Thymus (tissue), 11 donors: Measurements from ENCODE around the gene RNF5. TPM values are rescaled to one million over a fixed set of nuclear protein-coding genes. Genes with fewer than 3 reads are reported as not detected.

Experiments used
- DNase-seq, 9 donors: peaks; one replicate each; pipeline ENCODE4 v3.0.0-alpha.2; 2013; ENCODE audit warnings: low spot score in 9 of 9, low read depth in 6 of 9, missing footprints in 1 of 9
- H3K27ac ChIP-seq, 2 donors: one replicate each; pipeline ENCODE4 v1.5.1; 2013; ENCODE audit warnings: control low read depth in 1 of 2, low read depth in 1 of 2, low read length in 1 of 2, mild to moderate bottlenecking in 1 of 2, moderate library complexity in 1 of 2
- H3K27me3 ChIP-seq, 2 donors: one replicate each; pipeline ENCODE4 v1.5.1; 2013; ENCODE audit warnings: low read length in 1 of 2; ENCODE audit not compliant: control insufficient read depth in 2 of 2, insufficient read depth in 1 of 2
- H3K36me3 ChIP-seq, 2 donors: one replicate each; pipeline ENCODE4 v1.5.1; 2013; ENCODE audit warnings: low read length in 1 of 2, mild to moderate bottlenecking in 1 of 2, moderate library complexity in 1 of 2; ENCODE audit not compliant: control insufficient read depth in 2 of 2, insufficient read depth in 2 of 2
- H3K4me1 ChIP-seq, 2 donors: one replicate each; pipeline ENCODE4 v1.5.1; 2013; ENCODE audit warnings: low read length in 2 of 2; ENCODE audit not compliant: control insufficient read depth in 2 of 2, insufficient read depth in 2 of 2
- H3K4me3 ChIP-seq, 2 donors: one replicate each; pipeline ENCODE4 v1.5.1; 2013; ENCODE audit warnings: low read length in 2 of 2, control low read depth in 1 of 2, mild to moderate bottlenecking in 1 of 2
- H3K9me3 ChIP-seq, 2 donors: one replicate each; pipeline ENCODE4 v1.5.1; 2013; ENCODE audit warnings: low read length in 1 of 2, mild to moderate bottlenecking in 1 of 2; ENCODE audit not compliant: control insufficient read depth in 2 of 2, insufficient read depth in 1 of 2
- WGBS: extraction: QIAGEN DNeasy Blood & Tissue Kit; methylation state at CpG from one replicate; pipeline ENCODE4 v1.1.7; 2013; 5-methylcytosine and 5-hydroxymethylcytosine counted together
- polyA plus RNA-seq: library from polyadenylated mRNA; stranded (reverse); fragments of 200-250 nt; gene quantifications from one replicate; pipeline ENCODE4 v1.2.3, GENCODE V29; 2013
- total RNA-seq: library from RNA; stranded (reverse); fragments of 120-200 nt; gene quantifications from one replicate; pipeline ENCODE4 v1.2.4, GENCODE V29; 2013
- donor health status: healthy.

Gene RNF5
- total and polyA plus RNA-seq, 2 donors: 62.8 to 77.3 TPM

- H3K4me1 ChIP-seq: peaks cover 5 to 15% of the 10 kb centered on the region in 2 donors
- H3K4me3 ChIP-seq: no peak overlapping the region
- H3K27me3 ChIP-seq: no peaks in the 10 kb centered on the region
- no peaks in the 10 kb centered on the region for H3K36me3 ChIP-seq
- 94% methylated on average over 4 of the region's 4 CpGs for WGBS
- no peaks in the 10 kb centered on the region for H3K9me3 ChIP-seq
- no peak for DNase-seq
- no peak overlapping the region for H3K27ac ChIP-seq
These were observed 41.8 kb downstream of the RNF5 start for GRCh38 chr6:32220021-32220420.

- no peak overlapping the region for H3K4me3 ChIP-seq
- DNase-seq: no peak
- no peaks in the 10 kb centered on the region for H3K27me3 ChIP-seq
- H3K27ac ChIP-seq: no peak overlapping the region
- H3K4me1 ChIP-seq: peaks cover 5 to 14% of the 10 kb centered on the region in 2 donors
- no peaks in the 10 kb centered on the region for H3K36me3 ChIP-seq
- H3K9me3 ChIP-seq: no peaks in the 10 kb centered on the region
- 82% methylated on average over 8 of the region's 8 CpGs for WGBS
These were observed 44.4 kb downstream of the RNF5 start for GRCh38 chr6:32222333-32223230.

- H3K36me3 ChIP-seq: no peaks in the 10 kb centered on the region
- peaks cover 5 to 14% of the 10 kb centered on the region in 2 donors for H3K4me1 ChIP-seq
- no peaks in the 10 kb centered on the region for H3K27me3 ChIP-seq
- no peak for DNase-seq
- H3K27ac ChIP-seq: no peak within 1 kb of the TSS
- 80% methylated on average over 20 of the region's 20 CpGs for WGBS
- no peak within 1 kb of the TSS for H3K4me3 ChIP-seq
- no peaks in the 10 kb centered on the region for H3K9me3 ChIP-seq
These were observed 45.3 kb downstream of the RNF5 start, which contains the start of gene NOTCH4 for GRCh38 chr6:32223258-32224235. TSS of gene NOTCH4 (minus strand) at chr6:32224067. CDS start at chr6:32223928, 139 bp downstream.

GRCh38 chr6:32224696-32225095 is 46.5 kb downstream of the RNF5 start:
- no peak overlapping the region for H3K27ac ChIP-seq
- DNase-seq: no peak
- no peaks in the 10 kb centered on the region for H3K9me3 ChIP-seq
- no peak overlapping the region for H3K4me3 ChIP-seq
- H3K36me3 ChIP-seq: no peaks in the 10 kb centered on the region
- peaks cover 5 to 14% of the 10 kb centered on the region in 2 donors for H3K4me1 ChIP-seq
- no peaks in the 10 kb centered on the region for H3K27me3 ChIP-seq
- WGBS: 82% methylated on average over 2 of the region's 2 CpGs

- H3K4me1 ChIP-seq: peaks cover 5 to 14% of the 10 kb centered on the region in 2 donors
- no peaks in the 10 kb centered on the region for H3K27me3 ChIP-seq
- WGBS: 98% methylated on average over 7 of the region's 7 CpGs
These were observed 48.2 kb downstream of the RNF5 start for GRCh38 chr6:32226434-32226833.

More at GRCh38 chr6:32226434-32226833, 48.2 kb downstream of the RNF5 start:
- DNase-seq: no peak
- Histone ChIP-seq H3K27ac (no peak overlapping the region), H3K36me3 (no peaks in the 10 kb centered on the region), H3K9me3 (no peaks in the 10 kb centered on the region), H3K4me3 (no peak overlapping the region)

Other genes starting within 250 kb of the RNF5 start
- gene CFB, start 232.3 kb upstream of the RNF5 start, total RNA-seq: 17.0 TPM
- 41.0 TPM for gene CFB, start 232.3 kb upstream of the RNF5 start, polyA plus RNA-seq
- 62.9 TPM for gene NELFE, start 219.4 kb upstream of the RNF5 start, total RNA-seq
- 44.5 TPM for gene NELFE, start 219.4 kb upstream of the RNF5 start, polyA plus RNA-seq
- 25.4 TPM for gene SKIC2, start 219.2 kb upstream of the RNF5 start, total RNA-seq
- 110 TPM for gene SKIC2, start 219.2 kb upstream of the RNF5 start, polyA plus RNA-seq
- gene DXO, start 206.3 kb upstream of the RNF5 start, total RNA-seq: 11.8 TPM
- 27.3 TPM for gene DXO, start 206.3 kb upstream of the RNF5 start, polyA plus RNA-seq
- gene C4A, start 196.3 kb upstream of the RNF5 start, total RNA-seq: 43.2 TPM
- 206 TPM for gene C4A, start 196.3 kb upstream of the RNF5 start, polyA plus RNA-seq
- gene C4B, start 163.6 kb upstream of the RNF5 start, total RNA-seq: 47.4 TPM
- gene C4B, start 163.6 kb upstream of the RNF5 start, polyA plus RNA-seq: 262 TPM
- gene CYP21A2, start 140.0 kb upstream of the RNF5 start, total RNA-seq: 0.24 TPM
- 15.7 TPM for gene CYP21A2, start 140.0 kb upstream of the RNF5 start, polyA plus RNA-seq
- gene TNXB, start 69.1 kb upstream of the RNF5 start, total RNA-seq: 2.1 TPM
- 8.3 TPM for gene TNXB, start 69.1 kb upstream of the RNF5 start, polyA plus RNA-seq
- gene ATF6B, start 50.2 kb upstream of the RNF5 start, total RNA-seq: 16.0 TPM
- gene ATF6B, start 50.2 kb upstream of the RNF5 start, polyA plus RNA-seq: 49.2 TPM
- gene FKBPL, start 48.1 kb upstream of the RNF5 start, total RNA-seq: 6.8 TPM
- gene FKBPL, start 48.1 kb upstream of the RNF5 start, polyA plus RNA-seq: 6.0 TPM
- not detected for gene PRRT1, start 26.5 kb upstream of the RNF5 start, total RNA-seq
- gene PRRT1, start 26.5 kb upstream of the RNF5 start, polyA plus RNA-seq: 6.1 TPM
- gene PPT2, start 24.3 kb upstream of the RNF5 start, total RNA-seq: 7.6 TPM
- gene PPT2, start 24.3 kb upstream of the RNF5 start, polyA plus RNA-seq: 9.8 TPM
- gene EGFL8, start 13.8 kb upstream of the RNF5 start, total RNA-seq: 10.5 TPM
- 31.9 TPM for gene EGFL8, start 13.8 kb upstream of the RNF5 start, polyA plus RNA-seq
- 25.2 TPM for gene AGPAT1, start 2.3 kb upstream of the RNF5 start, total RNA-seq
- 32.6 TPM for gene AGPAT1, start 2.3 kb upstream of the RNF5 start, polyA plus RNA-seq
- gene AGER, start 5.8 kb downstream of the RNF5 start, total RNA-seq: 8.5 TPM
- 81.3 TPM for gene AGER, start 5.8 kb downstream of the RNF5 start, polyA plus RNA-seq
- 28.1 TPM for gene PBX2, start 11.8 kb downstream of the RNF5 start, total RNA-seq
- gene PBX2, start 11.8 kb downstream of the RNF5 start, polyA plus RNA-seq: 76.9 TPM
- 130 TPM for gene GPSM3, start 14.2 kb downstream of the RNF5 start, total RNA-seq
- 146 TPM for gene GPSM3, start 14.2 kb downstream of the RNF5 start, polyA plus RNA-seq
- gene NOTCH4, start 45.7 kb downstream of the RNF5 start, total RNA-seq: 2.5 TPM
- 32.7 TPM for gene NOTCH4, start 45.7 kb downstream of the RNF5 start, polyA plus RNA-seq
- not detected for gene TSBP1, start 193.5 kb downstream of the RNF5 start, total RNA-seq
- gene TSBP1, start 193.5 kb downstream of the RNF5 start, polyA plus RNA-seq: not detected
- gene BTNL2, start 228.8 kb downstream of the RNF5 start, total RNA-seq: not detected
- not detected for gene BTNL2, start 228.8 kb downstream of the RNF5 start, polyA plus RNA-seq